ENCODE measurements around the gene IDH3G.

DNA sequence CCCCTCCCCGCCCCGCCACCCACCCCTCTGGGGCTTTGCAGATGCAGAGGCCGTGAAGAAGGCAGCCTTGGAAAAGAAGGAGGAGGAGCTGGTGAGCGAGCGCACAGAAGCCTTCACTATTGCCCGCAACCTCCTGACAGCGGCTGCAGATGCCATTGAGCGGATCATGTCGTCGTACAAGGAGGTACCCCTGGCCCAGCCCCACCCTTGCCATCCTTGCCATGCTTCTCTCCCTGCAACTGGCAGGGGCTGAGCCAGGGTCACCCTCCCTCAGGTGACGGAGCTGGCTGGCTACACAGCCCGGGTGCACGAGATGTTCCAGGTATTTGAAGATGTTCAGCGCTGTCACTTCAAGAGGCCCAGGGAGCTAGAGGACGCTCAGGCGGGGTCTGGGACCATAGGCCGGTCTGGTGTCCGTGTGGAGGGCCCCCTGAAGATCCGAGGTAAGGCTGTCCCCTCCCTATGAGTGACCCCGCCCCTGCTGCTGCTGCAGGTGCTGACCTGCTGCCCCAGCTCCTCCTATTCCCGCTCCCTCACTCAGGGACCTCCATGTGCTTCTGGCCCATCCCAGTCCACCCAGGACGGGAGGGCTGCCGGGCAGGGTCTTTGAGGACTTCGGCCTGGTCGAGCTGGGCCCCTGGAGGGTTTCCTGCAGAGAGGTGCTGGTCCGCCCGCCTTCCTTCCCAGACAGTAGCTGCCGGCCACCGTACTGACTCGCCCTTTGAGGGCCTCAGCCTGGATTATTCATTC lies 57.9 kb downstream of the IDH3G start:
- TF ChIP-seq POLR2A (IDR thresholded peaks at IDR 0.05): no peak
- TF ChIP-seq, protein P1, sequence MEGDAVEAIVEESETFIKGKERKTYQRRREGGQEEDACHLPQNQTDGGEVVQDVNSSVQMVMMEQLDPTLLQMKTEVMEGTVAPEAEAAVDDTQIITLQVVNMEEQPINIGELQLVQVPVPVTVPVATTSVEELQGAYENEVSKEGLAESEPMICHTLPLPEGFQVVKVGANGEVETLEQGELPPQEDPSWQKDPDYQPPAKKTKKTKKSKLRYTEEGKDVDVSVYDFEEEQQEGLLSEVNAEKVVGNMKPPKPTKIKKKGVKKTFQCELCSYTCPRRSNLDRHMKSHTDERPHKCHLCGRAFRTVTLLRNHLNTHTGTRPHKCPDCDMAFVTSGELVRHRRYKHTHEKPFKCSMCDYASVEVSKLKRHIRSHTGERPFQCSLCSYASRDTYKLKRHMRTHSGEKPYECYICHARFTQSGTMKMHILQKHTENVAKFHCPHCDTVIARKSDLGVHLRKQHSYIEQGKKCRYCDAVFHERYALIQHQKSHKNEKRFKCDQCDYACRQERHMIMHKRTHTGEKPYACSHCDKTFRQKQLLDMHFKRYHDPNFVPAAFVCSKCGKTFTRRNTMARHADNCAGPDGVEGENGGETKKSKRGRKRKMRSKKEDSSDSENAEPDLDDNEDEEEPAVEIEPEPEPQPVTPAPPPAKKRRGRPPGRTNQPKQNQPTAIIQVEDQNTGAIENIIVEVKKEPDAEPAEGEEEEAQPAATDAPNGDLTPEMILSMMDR (IDR thresholded peaks at IDR 0.05): no peak
